MCF 10A (cell line): ENCODE data around the gene ADGRD1. TPM values are rescaled to one million over a fixed set of nuclear protein-coding genes. Genes with fewer than 3 reads are reported as not detected.

Source experiments
- BruUV-seq: library from RNA; stranded (reverse); fragments of 400-500 nt; replicated peaks from 2 replicates; lab custom pipeline; 2021; lab: Mats Ljungman, UMichigan
- CTCF ChIA-PET: fragments of 300-600 bp; sonication (Branson Sonifier 250); formaldehyde crosslinking; extraction: SDS; loops from one replicate; lab custom pipeline; 2021; ENCODE audit warnings: antibody characterized with exemption, inconsistent platforms; lab: Yijun Ruan, JAX
- POLR2A ChIA-PET: fragments of 300-600, 350-650 bp; sonication (Branson Sonifier 250); formaldehyde crosslinking; extraction: SDS; loops from one replicate; lab custom pipeline; 2020; ENCODE audit warnings: antibody characterized with exemption, inconsistent platforms; lab: Yijun Ruan, JAX
- DNase-seq: peaks from one replicate; pipeline ENCODE4 v3.0.0-alpha.2; 2018; ENCODE audit not compliant: unreplicated experiment
- H3K27ac Mint-ChIP-seq: one replicate; pipeline ENCODE4 v1.8.0; 2022; ENCODE audit warnings: mild to moderate bottlenecking, low read depth, mixed read lengths; ENCODE audit not compliant: unreplicated experiment
- H3K27me3 Mint-ChIP-seq: one replicate; pipeline ENCODE4 v1.8.0; 2022; ENCODE audit warnings: mixed read lengths; ENCODE audit not compliant: insufficient read depth, unreplicated experiment
- H3K36me3 Mint-ChIP-seq: one replicate; pipeline ENCODE4 v1.8.0; 2022; ENCODE audit warnings: mild to moderate bottlenecking, moderate library complexity, mixed read lengths; ENCODE audit not compliant: insufficient read depth, unreplicated experiment
- H3K4me1 Mint-ChIP-seq: one replicate; pipeline ENCODE4 v1.8.0; 2022; ENCODE audit warnings: mixed read lengths; ENCODE audit not compliant: insufficient read depth, unreplicated experiment
- H3K4me3 Mint-ChIP-seq: one replicate; pipeline ENCODE4 v1.8.0; 2022; ENCODE audit warnings: mild to moderate bottlenecking, moderate library complexity, mixed read lengths; ENCODE audit not compliant: unreplicated experiment
- H3K9me3 Mint-ChIP-seq: one replicate; pipeline ENCODE4 v1.8.0; 2022; ENCODE audit warnings: mixed read lengths; ENCODE audit not compliant: unreplicated experiment
- CTCF ChIP-seq: fragments of 200-600 bp; IDR thresholded peaks from one replicate; pipeline ENCODE4 v1.8.0; 2022; ENCODE audit warnings: antibody characterized with exemption, mild to moderate bottlenecking; ENCODE audit not compliant: unreplicated experiment
- intact Hi-C: fragments of 100-400 bp; cut with micrococcal nuclease; formaldehyde crosslinking; loops from 2 replicates; pipeline ENCODE4 v1.14.1; 2022
- total RNA-seq: library from RNA; stranded (reverse); gene quantifications from 2 replicates; pipeline ENCODE4 v1.2.3, GENCODE V29; 2022

ADGRD1 gene
- total RNA-seq, 1 experiment from 2014 or later: 0.68 TPM

- Mint-ChIP-seq H3K27me3 (peaks cover 52% of the 10 kb centered on the region), H3K4me1 (no peaks in the 10 kb centered on the region), H3K4me3 (no peak overlapping the region), H3K9me3 (no peaks in the 10 kb centered on the region), H3K36me3 (no peaks in the 10 kb centered on the region), H3K27ac (no peak overlapping the region)
- ChIA-PET POLR2A (no interaction called here), CTCF (interaction anchor here (0.7 to 1.3 kb wide), 2 partner anchors 26 to 161 kb away, joined by 4 read pairs; no protein-coding TSS in a partner anchor)
- intact Hi-C loops: no loop called here
- BruUV-seq: no TSS peak
- no peak for DNase-seq
- TF ChIP-seq CTCF: no peak
These were observed 124.3 kb downstream of the ADGRD1 start for GRCh38 chr12:131077931-131078391.

DNA sequence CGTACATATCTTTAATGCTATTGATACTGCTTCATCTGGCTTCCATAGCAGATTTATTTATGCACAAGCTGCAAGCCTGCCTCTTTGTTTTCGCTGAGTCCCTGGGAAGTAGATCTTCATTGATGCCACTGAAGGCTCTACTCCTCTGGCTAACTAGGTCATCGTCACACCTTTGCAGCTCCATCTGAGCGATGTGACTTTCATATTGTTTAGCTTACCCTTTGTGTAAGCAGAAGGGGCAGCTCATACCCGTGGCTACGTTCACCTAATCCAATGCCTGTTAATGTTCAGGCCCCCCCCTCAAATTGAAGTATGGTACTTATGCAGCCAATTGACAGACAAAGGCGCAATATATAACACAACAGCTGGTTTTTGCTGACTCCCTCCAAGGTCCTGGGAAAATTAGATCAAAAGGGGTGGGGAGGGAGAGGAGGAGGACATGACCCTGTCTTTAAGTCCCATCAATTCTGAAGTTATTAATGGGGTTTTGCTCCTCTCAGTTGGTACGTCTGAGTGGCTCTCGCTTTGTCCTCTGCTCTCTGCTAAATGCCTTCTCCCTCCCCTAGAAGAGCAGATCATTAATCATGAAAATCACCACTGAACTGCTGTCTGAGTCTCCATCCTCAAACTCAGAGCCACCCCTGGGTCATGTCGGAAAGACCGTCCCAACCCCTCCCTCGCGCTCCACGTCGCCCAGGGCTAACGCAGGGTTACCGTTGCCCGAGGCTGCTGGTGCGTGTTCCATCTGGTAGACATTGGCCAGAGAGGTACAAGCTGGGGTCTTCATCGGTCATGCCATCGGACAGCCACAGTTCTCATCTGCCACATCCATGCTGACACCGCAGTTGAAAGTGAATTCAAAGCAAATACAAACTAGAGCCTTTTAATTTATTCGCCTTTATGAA, 128.8 kb downstream of the ADGRD1 start:
- H3K9me3 Mint-ChIP-seq: no peaks in the 10 kb centered on the region
- TF ChIP-seq CTCF: no peak
- CTCF ChIA-PET: no interaction called here
- BruUV-seq: no TSS peak
- no peak overlapping the region for H3K27ac Mint-ChIP-seq
- no peak for DNase-seq
- H3K4me1 Mint-ChIP-seq: no peaks in the 10 kb centered on the region
- no peaks in the 10 kb centered on the region for H3K36me3 Mint-ChIP-seq
- POLR2A ChIA-PET: no interaction called here
- H3K4me3 Mint-ChIP-seq: no peak overlapping the region
- intact Hi-C loops: no loop called here
- H3K27me3 Mint-ChIP-seq: peaks cover 78% of the 10 kb centered on the region

- ChIA-PET CTCF (interaction anchor here (0.6 kb wide), 1 partner anchor 212 kb away, joined by 3 read pairs; no protein-coding TSS in a partner anchor), POLR2A (no interaction called here)
- no peak for DNase-seq
- H3K27me3 Mint-ChIP-seq: peaks cover 59% of the 10 kb centered on the region
- no peak for TF ChIP-seq CTCF
- no peak overlapping the region for H3K27ac Mint-ChIP-seq
- H3K4me1 Mint-ChIP-seq: no peaks in the 10 kb centered on the region
- BruUV-seq: no TSS peak
- H3K9me3 Mint-ChIP-seq: no peaks in the 10 kb centered on the region
- no peak overlapping the region for H3K4me3 Mint-ChIP-seq
- no peaks in the 10 kb centered on the region for H3K36me3 Mint-ChIP-seq
- intact Hi-C loops: no loop called here
These were observed 130.8 kb downstream of the ADGRD1 start for GRCh38 chr12:131084341-131085011.

GRCh38 chr12:131085125-131085815, 131.6 kb downstream of the ADGRD1 start:
- peaks cover 51% of the 10 kb centered on the region for H3K27me3 Mint-ChIP-seq
- BruUV-seq: no TSS peak
- DNase-seq: no peak
- no peaks in the 10 kb centered on the region for H3K9me3 Mint-ChIP-seq
- H3K27ac Mint-ChIP-seq: no peak overlapping the region
- H3K36me3 Mint-ChIP-seq: no peaks in the 10 kb centered on the region
- intact Hi-C loops: no loop called here
- POLR2A ChIA-PET: no interaction called here
- no peak overlapping the region for H3K4me3 Mint-ChIP-seq
- no peaks in the 10 kb centered on the region for H3K4me1 Mint-ChIP-seq
- TF ChIP-seq CTCF: no peak
- CTCF ChIA-PET: interaction anchor here (0.7 kb wide), 1 partner anchor 734 kb away, joined by 3 read pairs; no protein-coding TSS in a partner anchor
